ENCODE data around the gene TNFRSF11A.

Gene TNFRSF11A

GRCh38 chr18:62325806-62326645 lies 916 bp downstream of the TNFRSF11A start:
- DNase-seq, result no peak

GRCh38 chr18:62326646-62327348 lies 1.7 kb downstream of the TNFRSF11A start:
- DNase-seq, result no peak

GRCh38 chr18:62327977-62328376 lies 2.9 kb downstream of the TNFRSF11A start:
- no peak for DNase-seq

- DNase-seq, result no peak
These were observed 3.7 kb downstream of the TNFRSF11A start for GRCh38 chr18:62328586-62329525.

- DNase-seq, result no peak
These were observed 4.8 kb downstream of the TNFRSF11A start for GRCh38 chr18:62329691-62330454.

GRCh38 chr18:62330650-62331049 lies 5.5 kb downstream of the TNFRSF11A start:
- no peak for DNase-seq

- no peak for DNase-seq
These were observed 6.7 kb downstream of the TNFRSF11A start for GRCh38 chr18:62331581-62332356.

- DNase-seq, result no peak
These were observed 7.3 kb downstream of the TNFRSF11A start for GRCh38 chr18:62332431-62332830.

- peak; percentile 40 for DNase-seq
These were observed 8.0 kb downstream of the TNFRSF11A start for GRCh38 chr18:62332964-62333695.

GRCh38 chr18:62334120-62334519 lies 9.0 kb downstream of the TNFRSF11A start:
- no peak for DNase-seq

GRCh38 chr18:62335494-62335893 lies 10.4 kb downstream of the TNFRSF11A start:
- no peak for DNase-seq

- DNase-seq, result no peak
These were observed 11.5 kb downstream of the TNFRSF11A start for GRCh38 chr18:62336618-62337017.

- no peak for DNase-seq
These were observed 12.2 kb downstream of the TNFRSF11A start for GRCh38 chr18:62337336-62337735.

GRCh38 chr18:62338446-62339105 lies 13.5 kb downstream of the TNFRSF11A start:
- no peak for DNase-seq

- DNase-seq, result no peak
These were observed 14.2 kb downstream of the TNFRSF11A start for GRCh38 chr18:62339106-62339988.

GRCh38 chr18:62340996-62341395 lies 15.9 kb downstream of the TNFRSF11A start:
- DNase-seq, result no peak

GRCh38 chr18:62341473-62341872 lies 16.4 kb downstream of the TNFRSF11A start:
- no peak for DNase-seq

- DNase-seq, result no peak
These were observed 17.8 kb downstream of the TNFRSF11A start for GRCh38 chr18:62342884-62343283.

- no peak for DNase-seq
These were observed 18.2 kb downstream of the TNFRSF11A start for GRCh38 chr18:62343316-62343715.

Data from NCI-H446 treated with DMSO at 0.1 percent for 48 hours (cell line).